NCI-H2107 treated with DMSO at 0.1 percent for 48 hours (cell line): ENCODE measurements around the gene RASSF5.

Source experiments
- DNase-seq: peaks from one replicate; lab custom pipeline; 2025; ENCODE audit not compliant: unreplicated experiment; lab: John Stamatoyannopoulos, UW

RASSF5 gene

DNA sequence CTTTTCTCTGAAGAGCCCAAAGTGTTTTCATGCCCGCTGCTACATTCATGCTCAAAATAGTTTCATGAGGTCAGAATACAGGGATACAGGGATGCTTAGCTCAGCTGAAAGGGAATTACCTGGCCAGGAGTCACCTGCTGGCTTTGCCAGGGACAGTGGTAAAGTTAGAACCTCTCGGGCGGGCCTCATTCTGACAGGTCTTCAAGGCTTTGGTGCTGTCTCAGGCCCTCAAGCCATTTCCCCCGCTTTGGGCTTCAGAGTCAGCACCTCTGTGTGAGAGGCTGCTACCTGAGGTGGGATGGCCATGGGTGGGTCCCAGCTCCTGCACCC is 5.5 kb downstream of the RASSF5 start:
- DNase-seq = no peak

GRCh38 chr1:206513312-206514111 is 6.2 kb downstream of the RASSF5 start:
- DNase-seq = no peak

DNA sequence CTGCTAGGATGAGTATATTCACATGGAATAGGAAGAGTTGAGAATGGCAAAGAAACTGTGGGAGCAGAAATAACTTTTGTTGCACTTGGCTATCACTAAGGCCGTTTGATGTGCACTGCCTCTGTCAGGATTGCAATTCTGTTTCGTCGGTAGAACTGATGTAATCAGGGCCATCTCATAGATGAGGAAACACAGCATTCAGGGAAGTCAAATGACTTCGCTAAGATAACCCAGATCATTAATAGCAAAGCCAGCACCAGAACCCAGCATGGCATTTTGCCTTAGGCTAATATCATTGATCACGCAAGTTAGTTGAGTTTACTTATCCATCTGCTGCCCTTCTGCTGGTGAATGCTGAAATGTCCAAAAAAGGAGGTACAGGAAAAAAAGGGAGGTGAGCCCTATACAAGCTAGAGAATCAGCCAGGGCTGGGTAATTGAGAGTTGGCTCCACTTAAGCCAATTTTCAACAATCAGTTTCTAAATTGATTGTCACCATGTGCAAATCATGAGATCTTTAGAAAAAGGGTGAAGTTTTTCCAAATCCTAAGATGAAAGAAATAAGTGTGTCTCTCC is 7.6 kb downstream of the RASSF5 start:
- DNase-seq = no peak

DNA sequence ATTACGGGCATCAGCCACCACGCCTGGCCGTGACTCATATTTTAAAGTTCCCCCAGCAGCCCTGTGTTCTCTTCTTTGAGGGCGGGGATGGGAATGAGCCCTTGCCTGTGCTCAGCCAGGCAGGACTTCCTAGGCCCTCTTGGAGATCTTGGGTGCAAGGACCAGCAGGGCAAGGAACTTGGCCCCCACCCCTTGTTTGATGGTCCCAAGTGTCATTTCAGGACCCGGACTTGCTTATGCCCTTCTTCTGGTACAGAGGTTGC is 9.3 kb downstream of the RASSF5 start:
- DNase-seq = no peak

- DNase-seq = no peak
These were observed 10.5 kb downstream of the RASSF5 start for GRCh38 chr1:206517784-206518183.

DNA sequence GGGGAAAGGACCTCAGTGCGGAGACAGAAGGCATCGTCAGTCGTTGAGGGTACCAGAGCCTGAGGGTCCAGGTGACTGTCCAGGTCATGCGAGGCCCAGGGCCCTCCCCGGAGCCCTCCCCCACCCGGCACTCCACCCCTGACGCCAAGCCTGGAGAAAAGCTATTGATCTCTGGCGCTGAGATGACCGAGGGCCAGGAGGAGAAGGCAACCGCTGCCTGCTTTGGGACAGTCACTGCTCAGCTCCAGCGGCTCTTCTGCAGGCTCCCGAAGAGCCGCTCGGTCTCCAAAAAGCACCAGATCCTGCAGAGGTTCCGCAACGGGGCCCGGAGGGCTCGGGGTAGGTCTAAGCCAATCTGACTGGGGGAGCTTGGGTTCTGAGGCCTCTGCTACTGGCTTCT is 10.9 kb downstream of the RASSF5 start:
- no peak for DNase-seq

DNA sequence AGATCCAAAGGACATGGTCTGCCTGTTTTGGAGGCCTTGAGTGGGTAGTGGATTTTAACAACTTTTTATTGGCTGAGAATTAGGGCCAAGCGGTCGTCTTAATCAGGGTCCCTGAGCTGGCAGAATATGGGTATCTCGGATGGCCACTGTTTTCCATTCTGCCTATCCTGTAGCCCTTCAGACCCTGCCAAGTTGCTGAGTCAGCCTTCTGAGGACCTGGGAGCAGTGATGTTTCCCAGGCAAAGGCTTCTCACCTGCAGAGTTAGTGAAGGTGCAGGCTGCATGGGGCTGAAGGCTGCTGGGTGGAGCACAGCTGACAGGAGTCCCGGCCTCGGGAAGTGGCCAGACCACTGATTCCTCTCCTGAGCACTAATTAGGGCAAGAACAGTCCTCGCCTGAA is 11.4 kb downstream of the RASSF5 start:
- no peak for DNase-seq

- DNase-seq = peak; percentile 18
These were observed 13.8 kb downstream of the RASSF5 start for GRCh38 chr1:206521127-206521526.

DNA sequence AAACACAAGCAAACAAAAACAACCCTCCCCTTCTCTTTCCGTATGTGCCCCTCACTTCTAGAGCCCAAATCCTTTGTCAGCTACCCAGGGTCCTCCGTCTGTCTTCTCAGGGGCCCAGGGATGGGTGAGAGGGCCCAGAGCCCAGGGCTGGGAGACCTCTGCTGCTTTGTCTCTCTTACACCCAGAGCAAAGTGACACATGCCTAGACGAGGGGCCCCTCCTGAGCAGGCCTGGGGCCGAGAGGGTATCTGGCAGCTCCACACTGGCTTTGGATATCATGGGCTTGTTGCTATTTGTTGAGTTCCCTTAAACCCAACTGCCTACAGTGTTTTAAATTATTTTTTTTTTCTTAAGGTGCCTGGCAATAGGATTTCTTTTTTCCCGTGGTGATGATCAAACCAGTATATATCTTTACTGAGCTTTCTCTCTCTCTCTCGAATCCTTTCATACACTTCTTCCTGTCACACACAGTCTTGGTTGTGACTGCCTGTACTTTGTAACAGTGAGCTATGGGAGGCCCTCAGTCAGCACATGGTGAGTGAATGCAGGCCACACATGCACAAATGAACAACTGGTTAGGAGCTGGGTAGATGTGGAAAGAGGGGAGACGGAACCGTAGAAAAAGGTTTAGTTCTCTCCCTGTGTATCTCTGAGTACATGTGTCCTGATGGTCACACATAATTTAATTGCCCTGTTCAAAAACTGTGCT is 14.5 kb downstream of the RASSF5 start:
- DNase-seq = no peak

- DNase-seq = no peak
These were observed 17.5 kb downstream of the RASSF5 start for GRCh38 chr1:206524739-206525364.

DNA sequence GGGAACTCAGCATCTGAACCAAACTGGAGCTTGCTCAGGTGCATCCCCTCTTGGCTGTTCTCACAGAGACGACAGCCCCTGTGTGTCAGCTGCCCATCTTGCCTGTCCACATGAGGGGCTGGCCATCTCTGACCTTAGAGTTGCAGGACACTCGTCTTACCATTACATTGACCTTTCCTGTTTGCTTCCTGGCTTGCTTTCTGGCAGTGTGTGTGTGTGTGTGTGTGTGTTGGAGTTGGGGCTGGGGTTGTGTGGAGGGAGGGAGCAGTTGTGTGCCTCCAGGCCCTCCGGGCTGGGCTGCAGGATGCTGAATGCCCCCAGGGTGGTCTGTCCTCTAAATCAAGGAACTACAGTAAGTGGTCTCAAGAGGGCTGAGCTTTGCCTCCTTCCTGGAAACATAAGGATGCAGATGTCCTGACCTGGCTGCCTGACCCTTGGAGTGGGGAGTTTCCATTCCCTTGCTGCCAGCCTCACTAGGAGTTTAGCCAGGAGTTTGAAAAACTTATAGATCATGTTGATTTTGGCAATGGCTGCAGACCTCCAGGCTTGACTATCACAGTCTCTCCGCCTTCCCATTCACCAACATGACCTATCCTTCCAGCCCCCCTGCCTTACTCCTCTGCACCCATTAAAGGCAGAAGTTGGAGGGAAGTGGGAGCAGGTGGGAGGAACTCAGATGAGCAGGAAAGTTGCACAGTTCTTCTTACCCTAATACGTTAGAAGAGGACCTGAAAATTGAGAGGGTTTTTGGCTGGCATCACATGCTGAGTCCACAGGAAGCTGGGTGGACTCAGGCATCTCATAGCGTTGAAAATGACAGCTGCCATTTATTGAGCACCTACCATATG is 19.0 kb downstream of the RASSF5 start:
- DNase-seq = no peak

- no peak for DNase-seq
These were observed 22.1 kb downstream of the RASSF5 start for GRCh38 chr1:206529425-206529824.

DNA sequence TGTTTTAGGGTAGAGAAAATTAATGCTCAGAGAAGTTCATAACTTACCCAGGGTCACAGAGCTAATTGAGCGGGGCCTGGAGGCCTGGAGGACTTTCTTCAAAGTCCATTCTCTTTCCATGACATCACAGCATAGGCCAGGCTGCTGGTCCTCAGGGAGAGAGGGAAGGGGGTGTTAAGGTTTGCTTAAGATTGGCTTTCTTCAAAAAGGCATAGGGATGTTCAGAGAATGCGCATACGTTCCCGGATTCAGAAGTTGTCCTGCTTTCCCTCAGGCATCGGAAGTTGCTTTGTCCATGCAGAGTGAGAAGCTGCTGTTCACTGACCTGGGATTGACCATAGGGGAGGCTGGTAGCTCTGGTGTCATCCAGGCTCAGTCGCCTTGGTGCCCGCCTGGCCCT is 25.0 kb downstream of the RASSF5 start:
- no peak for DNase-seq

GRCh38 chr1:206534552-206534951 is 27.2 kb downstream of the RASSF5 start:
- no peak for DNase-seq

DNA sequence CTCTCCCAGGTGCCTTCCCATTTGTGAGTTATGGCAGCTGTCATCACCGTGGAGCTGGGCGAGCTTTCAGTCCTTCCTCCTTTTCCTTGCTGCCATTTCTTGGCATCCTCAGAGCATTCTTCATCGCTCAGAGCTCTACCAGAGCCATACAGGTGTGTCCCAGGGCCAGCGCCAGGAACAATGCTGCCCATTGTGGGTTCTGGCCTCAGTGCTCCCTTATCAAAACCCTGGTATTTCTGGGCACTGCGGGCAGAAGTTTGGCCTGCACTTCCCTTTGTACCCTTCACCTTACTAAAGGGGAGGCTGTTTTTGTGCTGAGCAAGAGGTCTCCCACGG is 28.5 kb downstream of the RASSF5 start:
- DNase-seq = no peak

DNA sequence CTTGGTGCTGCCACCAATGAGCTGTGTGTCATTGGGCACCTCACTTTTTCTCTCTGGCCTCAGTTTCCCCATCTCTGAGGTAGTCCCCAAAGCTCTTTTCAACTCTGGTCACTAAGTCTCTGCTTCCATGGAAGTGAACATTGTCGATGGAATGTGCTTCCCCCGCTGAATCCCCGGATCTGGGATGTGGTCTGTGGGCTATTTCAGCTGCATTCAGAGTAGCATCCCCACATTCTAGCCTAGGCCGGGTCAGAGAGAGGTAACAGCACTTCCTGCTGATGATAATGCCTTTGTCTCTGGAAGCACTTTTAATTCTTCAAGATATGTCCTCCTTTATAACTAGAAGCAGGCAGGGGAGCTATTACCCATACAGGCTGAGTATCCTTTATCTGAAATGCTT is 29.8 kb downstream of the RASSF5 start:
- no peak for DNase-seq

DNA sequence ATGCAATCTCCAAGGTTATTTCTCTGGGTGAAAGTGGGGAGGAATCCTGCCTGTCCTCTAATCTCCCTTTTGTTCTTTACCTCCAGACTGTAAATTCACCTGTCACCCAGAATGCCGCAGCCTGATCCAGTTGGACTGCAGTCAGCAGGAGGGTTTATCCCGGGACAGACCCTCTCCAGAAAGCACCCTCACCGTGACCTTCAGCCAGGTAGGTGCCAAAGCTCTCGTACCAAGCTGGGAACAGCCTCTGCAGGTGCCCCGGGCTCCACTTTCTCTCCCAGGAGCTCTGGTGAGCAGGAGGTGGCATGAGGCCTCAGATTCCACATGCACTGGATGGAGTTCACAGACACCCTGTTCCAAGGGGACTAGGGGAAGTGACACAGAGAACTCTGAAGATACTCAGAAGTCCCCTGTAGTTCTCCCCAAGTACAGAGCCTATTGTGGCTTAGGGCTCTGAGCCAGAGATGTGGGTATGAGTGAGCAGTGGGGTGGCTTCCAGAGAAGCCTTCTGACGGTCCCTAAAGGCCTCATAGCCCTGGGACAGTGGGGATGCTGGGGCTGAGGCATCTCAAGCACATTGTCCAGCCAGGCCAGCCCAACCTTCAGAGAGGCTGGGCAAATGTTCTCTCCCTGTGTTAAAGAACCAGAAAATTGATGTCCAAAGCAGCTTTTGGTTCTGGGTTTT is 30.9 kb downstream of the RASSF5 start:
- DNase-seq = no peak

GRCh38 chr1:206538901-206539640 is 31.7 kb downstream of the RASSF5 start:
- DNase-seq = no peak

DNA sequence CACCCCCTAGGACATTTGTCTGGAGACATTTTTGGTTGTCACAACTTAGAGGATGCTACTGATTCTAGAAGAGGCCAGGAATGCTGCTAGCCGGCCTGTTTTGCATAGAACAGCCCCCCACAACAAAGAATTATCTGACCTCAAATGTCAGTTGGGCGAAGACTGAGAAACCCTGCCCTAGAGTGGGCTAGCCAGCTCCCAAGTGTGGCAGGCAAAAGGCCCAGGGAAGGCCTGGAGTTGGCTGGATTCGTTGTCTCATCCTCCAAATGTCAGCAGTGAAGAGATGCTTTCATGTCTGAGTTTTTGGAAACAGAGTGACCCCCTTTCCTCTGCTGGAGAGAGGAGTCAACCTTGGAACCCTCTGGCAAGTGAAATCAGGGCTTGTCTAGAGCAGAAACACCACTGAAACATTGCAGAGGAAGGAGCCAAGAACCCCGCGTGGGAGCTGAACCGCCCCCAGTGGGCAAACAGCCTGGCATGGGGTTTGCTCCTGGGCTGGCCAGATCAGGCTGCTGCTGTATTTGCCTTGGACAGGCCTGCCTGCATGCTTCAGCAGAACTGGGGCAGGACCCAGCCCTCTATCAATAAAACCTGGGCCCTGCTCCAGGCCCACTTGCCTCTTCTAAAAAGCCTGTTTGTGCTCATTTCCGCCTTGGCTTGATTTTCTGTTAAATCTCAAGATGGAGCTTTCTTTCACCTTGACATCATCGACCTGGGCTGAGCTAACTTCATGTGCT is 32.9 kb downstream of the RASSF5 start:
- DNase-seq = no peak
